T47D (cell line): ENCODE measurements around the gene MAL.

Source experiments
- DNase-seq, 2 experiments: peaks; one replicate each; pipeline versions ENCODE4 v3.0.0 to v3.0.0-alpha.2; 2011 to 2012; ENCODE audit warnings: low read depth in 1 of 2, low spot score in 1 of 2
- JUND ChIP-seq: IDR thresholded peaks from 2 replicates; pipeline ENCODE4 v1.6.1; 2012; ENCODE audit warnings: low read depth
- in situ Hi-C: cut with HindIII; loops from 2 replicates; pipeline ENCODE4 v1.10.0; 2016; ENCODE audit warnings: low sequenced_read_pairs, low pct_unique_long_range_greater_than_20kb

Gene MAL

DNA sequence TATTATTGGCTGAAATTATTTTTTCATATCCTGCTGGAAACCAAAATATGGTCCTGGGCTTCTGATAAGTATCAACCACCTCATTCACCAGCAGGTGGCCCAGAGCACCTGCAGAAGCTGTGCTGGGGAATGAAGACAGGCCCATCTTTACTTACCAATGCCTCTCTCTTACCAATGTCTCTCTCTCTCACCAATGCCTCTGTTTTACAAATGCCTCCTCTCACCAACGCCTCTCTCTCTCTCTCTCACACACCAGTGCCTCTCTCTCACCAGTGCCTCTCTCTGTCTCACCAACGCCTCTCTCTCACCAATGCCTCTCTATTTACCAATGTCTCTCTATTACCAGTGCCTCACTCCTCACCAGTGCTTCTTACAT lies 2.3 kb upstream of the MAL start:
- in situ Hi-C loops, result no loop called here
- no peak for TF ChIP-seq JUND
- peak in 1 of 2 experiments; percentile 68 for DNase-seq

DNA sequence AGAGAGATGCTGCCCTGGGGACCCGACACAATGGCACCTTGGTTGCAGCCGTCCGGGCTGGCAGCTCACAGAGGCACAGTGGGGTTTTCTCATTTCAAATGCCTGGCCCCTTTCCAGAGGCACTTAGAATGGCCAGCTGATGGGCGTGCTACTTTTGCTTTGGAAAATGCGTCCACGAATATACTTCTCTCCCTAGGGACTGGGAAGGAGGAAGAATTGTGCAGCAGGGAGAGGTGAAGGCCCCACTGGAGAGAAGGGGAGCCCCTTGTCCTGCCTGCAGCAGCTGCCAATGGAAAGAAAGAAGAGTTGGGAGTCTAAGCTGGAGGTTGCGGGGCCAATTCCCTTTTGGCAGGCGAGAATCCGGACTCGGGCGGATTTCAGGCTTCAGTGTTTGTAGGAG lies 1.1 kb upstream of the MAL start:
- no peak for TF ChIP-seq JUND
- in situ Hi-C loops, result no loop called here
- no peak for DNase-seq

DNA sequence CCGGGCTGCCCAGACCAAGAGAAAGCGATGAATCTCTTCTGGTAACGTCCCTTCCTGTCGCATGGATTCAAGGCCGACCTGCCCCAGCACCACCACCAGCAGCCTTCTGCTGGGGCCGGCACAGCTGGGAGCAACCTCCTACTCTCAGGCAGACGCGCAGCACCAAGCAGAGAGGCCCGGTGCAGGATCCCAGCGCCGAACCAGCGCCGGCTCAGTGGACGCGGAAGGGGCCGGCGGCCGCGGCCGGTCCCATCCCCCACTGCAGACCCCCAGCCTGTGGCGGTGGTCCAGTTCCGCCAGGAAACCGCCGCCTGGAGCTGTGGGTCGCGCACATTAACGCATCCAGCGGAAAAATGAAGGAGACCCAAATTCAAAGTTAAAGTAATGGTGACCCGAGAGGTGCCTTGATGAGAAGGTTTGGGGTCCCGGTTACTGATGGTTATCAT lies 525 bp upstream of the MAL start:
- no peak for TF ChIP-seq JUND
- no peak for DNase-seq
- in situ Hi-C loops, result no loop called here

DNA sequence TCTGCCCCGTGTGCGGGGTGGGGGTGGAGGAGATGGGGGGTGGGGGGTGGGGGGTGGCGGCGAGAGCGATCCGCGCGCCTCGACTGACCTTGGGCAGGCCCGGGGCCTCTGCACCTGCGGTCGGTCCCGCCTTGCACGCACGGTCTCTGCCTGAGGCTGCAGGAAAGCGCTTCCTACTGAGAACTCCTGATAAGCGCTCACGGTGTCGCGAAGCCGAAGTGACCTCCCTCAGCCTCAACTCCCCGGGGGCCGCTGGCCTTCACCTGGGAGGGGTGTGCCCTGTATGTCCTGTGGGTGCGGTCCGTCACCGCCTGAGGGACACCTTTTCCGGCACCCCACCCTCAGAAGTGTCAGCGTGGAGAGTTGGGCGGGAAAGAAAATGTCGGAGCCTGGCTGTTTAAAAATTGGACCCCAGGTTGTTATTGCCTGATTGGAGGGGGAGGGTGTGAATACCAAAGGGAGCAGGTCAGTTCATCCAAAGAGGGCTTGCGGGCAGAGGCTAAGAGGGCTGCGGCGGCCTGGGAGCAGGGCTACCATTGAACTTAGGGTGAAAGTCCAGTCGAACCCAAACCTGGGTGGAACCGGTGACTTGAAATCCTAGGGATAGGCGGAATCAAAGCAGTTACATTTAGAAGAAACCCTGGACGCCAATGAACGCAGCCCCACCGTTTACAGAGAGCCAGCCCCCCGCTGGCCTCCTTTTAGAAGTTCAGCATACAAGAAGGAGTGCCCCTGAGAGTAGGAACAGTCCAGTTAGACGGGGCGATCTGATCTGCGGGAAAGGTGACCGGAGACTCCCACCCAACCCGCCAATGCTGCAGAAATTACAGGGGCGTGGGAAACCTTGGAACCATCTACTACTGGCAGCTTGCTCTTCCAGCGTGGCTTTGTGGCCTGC lies 1.2 kb downstream of the MAL start:
- TF ChIP-seq JUND, result no peak
- in situ Hi-C loops, result no loop called here
- DNase-seq, result no peak

DNA sequence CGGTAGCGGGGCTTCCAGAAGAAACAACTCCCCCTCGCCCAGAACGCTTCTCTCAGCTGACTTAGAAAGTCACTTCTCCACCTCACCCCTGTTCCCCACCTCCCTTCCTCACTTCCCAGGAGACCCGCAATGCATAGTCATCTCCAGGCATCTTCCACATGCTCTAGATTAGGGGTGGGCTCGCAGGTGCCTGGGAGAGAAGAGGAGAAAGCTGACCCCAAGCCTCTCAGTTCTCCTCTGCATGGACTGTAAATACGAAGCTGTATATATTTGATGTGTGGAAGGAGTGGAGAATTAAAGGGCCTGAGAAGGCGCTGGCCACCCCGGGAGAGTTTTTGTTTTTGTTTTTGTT lies 1.8 kb downstream of the MAL start:
- in situ Hi-C loops, result no loop called here
- TF ChIP-seq JUND, result no peak
- DNase-seq, result no peak

DNA sequence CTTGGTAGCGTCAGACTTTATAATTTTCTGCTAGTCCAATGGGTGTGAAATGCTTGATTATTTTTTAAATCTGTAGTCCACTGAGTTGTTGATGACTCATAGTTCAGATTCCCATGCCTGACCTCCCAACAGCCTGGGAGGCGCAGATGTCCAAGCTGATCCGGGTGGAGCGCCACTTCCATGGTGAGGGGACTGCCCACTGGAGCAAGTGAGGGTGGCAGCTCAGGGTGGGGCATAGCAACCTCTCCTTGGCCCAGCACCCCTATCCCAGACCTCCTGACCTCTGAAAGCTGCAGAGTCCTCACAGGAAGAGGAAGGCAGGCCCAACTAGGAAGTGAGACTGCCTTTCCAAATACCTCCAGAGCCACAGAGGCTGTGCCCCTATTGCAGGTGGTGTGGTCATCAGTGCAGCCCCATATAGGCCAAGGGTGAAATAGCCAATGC lies 4.4 kb downstream of the MAL start:
- in situ Hi-C loops, result no loop called here
- no peak for TF ChIP-seq JUND
- DNase-seq, result no peak

DNA sequence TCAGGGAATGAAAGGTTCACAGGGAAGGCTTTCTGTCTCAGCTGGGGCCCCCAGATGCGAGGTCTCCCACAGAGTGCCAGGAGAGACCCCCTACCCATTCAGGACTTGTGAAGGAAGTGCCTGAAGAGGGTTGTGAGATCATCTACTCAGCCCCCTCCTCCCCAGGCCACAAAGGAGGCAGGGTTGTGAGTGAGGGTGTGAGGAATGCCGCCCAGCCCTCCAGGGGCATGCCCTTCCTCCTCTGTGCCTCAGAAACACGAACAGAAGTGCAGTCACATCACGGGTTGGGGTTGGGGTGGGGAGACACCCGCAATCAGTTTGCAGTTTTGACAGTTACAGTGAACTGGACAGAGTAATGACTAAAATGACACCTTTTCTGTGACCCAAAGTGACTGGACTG lies 5.0 kb downstream of the MAL start:
- no peak for DNase-seq
- in situ Hi-C loops, result no loop called here
- TF ChIP-seq JUND, result no peak

DNA sequence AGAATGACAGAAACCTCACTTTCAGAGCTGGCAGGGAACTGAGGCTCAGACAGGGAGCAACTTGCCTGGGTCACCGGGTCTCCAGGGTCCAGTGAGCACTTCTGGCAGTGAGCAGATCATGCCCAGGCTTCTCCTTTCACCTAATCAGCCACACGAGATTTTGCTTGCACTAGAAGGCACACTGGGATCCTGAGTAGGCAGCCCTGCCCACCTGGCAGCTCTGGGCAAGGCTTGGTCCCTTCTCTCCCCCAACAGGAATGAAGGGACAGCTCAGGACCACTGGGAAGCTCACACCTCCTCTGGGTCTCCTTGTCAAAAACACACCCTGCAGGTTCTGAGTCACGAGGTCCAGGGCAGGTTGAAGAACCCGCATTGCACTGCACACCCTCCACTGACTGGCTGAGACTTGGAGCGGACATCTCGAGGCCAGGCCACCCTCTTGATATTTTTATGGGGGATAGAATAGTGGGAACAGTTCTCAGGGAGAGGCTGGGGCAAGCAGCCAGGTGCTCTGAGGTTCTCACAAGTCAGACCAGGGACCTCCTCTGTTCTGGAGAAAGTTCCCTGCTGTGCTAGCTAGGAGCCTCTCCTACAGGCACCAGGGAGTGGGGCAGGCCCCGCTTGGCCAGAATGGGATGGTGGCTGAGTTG lies 5.7 kb downstream of the MAL start:
- in situ Hi-C loops, result no loop called here
- no peak for DNase-seq
- TF ChIP-seq JUND, result no peak

DNA sequence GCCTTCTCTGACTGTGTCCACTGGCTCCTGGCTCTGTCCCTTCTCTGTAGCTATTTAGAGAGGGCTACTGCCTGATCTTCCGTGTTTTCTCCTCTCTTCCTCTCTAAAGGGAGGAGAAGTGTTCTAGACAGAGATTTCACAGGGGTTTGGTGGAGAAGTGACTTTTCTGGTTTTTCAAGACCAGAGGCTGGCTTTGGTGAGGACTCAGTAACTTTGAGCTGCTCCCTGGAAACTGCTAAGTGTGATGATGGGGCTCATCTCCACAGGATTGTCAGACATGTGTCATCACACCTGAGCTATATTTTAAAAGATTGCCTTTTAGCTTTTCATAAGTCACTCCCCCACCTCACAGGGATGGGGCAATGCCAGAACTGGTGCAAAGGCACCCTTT lies 6.2 kb downstream of the MAL start:
- no peak for TF ChIP-seq JUND
- in situ Hi-C loops, result no loop called here
- DNase-seq, result peak; percentile 38 to 67

DNA sequence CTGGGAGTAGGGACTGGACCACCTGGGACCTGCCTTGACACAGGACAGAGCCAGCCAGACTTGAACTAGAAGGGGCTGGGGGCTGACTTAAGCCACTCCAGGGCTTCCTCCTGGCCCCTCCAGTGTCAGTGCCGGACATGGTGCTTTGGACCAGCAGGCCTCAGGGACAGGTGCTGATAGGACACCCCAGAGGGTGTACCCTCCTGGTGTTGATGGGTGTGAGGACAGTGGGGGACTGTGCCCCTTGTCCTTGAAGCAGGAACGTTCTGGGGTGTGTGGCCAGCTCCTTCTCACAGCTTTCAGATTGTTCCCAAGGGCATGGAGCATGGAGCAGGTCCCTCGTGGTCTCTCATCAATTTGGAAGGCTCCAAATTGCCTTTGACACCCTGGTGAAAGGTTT lies 6.8 kb downstream of the MAL start:
- no peak for TF ChIP-seq JUND
- in situ Hi-C loops, result no loop called here
- DNase-seq, result no peak

DNA sequence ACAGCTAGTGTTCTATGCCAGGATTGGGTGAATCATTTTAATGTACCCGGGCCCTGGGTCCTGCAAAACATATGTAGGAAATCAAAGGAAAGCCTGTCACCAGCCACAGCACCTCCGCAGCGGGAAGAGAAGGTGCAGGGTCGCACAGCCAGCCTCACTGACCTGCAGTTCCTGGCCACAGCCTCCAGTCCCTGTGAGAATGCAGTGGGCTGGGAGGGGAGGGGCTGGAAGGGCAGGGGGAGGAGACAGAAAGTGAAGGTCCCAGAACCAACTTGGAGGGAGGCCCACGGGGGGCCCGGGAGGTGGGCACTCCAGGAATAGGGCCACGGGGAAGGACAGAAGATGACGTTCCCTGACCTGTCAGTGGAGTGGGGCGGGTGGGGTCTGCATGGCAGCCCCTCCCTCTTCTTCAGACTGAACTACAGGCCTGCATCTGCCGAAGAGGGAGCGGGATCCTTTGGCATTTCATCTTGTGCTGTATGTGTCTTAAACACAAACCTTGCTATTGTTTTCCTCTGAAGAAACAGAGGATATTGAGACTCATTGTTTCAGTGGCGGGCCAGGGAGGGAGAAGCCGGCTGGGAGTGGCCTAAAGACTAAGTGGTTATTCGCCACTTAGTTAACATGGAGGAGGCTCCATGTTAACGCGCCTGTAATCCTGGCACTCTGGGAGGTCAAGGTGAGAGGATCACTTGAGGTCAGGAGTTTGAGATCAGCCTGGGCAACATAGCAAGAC lies 7.5 kb downstream of the MAL start:
- no peak for DNase-seq
- in situ Hi-C loops, result no loop called here
- no peak for TF ChIP-seq JUND

DNA sequence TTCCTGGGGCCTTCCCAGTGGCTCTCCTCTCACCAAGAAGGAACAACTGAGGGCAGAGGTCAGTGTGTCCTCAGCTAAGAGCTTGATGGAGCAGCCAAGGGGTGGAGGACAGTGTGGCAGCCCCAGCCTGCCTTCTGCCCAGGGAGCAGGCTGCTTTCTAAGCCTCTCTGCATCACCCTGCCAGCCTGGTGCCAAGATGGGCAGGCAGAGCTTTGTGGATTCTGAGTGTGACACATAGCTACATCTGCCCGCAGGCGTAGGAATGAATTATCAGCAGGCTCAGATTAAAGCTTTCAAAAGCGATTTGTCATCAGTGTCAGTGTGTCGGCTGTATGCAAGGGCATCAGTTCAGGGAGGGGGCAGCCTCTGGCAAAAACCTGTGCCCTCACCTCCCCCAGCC lies 8.7 kb downstream of the MAL start:
- TF ChIP-seq JUND, result no peak
- DNase-seq, result no peak
- in situ Hi-C loops, result no loop called here

DNA sequence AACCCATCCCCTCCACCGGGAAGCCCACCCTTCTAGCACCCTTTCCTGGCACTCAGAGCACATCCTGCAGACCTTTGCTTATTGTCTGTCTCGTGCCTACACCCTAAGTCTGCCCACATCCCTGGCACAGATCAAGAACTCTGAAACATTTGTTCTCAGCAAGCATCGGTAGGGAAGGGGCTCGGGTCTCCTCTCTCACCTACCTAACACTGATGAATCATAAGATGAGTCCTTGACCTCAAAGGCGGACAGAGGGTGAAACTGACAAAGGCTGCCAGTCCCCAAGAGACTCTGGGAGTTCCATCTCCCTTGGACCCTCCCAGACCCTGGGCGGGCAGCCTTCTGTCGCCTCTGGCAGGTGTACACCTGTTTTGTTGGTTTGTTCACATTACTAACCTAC lies 9.3 kb downstream of the MAL start:
- in situ Hi-C loops, result no loop called here

More for the DNA sequence above, 9.3 kb downstream of the MAL start:
- TF ChIP-seq JUND, result no peak
- no peak for DNase-seq
